ENCODE results near the gene TCEANC2. TPM values are rescaled to one million over a fixed set of nuclear protein-coding genes. Genes with fewer than 3 reads are reported as not detected.

The TCEANC2 gene
- total RNA-seq, 2 donors from 2014 or later, result 4.5 to 4.7 TPM

DNA sequence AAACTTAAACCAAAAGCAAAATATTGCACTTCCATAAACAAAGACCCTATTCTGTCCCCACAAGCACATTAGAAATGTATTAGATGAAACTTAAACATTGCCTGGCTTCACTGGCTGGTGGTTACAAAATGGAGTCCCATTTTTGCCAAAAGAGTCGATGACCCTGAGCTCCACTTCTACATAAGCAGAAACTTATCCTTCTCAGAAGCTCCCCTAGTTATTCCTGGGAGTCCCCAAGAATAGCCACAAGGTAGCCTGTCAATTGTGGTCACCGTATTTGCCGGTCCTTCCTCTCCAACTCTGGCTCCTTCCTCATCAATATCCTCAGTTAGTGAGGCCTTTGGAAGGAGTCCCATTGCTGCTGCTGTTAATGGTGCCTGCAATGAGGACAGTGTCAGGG lies 62.1 kb downstream of the TCEANC2 start:
- Mint-ChIP-seq H3K27ac (no peak overlapping the region), H3K4me3 (no peak overlapping the region), H3K36me3 (ENCODE audit: low read depth) (no peaks in the 10 kb centered on the region), H3K27me3 (no peaks in the 10 kb centered on the region), H3K4me1 (no peaks in the 10 kb centered on the region)
- no peak for ATAC-seq
- H3K9me3 ChIP-seq (ENCODE audit: control insufficient read depth, low read length, poor library complexity, severe bottlenecking), result no peaks in the 10 kb centered on the region
- no peak for DNase-seq

DNA sequence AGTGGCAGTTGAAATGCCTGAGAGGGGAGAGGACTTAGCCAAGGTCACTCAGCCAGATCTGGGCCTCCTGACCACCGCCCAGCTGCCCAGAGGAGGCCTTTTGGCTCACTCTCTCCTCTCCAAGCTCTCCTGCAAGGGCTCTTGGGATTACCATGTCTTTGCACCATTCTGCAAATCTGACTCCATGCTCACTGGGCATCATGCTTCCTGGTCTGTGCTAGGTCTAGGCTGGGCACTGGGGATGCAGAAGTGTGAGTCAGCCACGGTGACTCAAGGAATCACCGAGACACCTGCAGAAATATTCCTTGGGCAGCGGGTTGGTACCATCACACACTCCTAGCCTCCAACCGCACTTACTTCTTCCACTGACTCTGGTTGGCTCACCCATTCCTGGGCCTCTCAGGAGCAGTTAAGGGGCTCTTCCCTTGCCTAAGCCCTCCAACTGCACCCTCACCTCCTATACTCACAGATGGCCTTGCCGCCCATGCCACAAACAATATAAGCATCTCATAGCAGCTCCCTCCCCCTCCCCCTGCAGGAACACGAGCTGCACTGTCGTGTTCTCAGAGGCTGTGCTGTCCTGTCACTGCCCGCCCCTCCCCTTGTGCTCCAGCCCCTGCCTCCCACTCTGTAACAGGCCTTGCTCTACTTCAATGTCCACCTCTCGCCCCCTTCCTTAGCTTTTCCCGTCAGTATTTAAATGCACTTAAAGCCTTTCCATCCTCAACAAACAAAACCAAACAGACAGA lies 64.6 kb downstream of the TCEANC2 start:
- Mint-ChIP-seq H3K27me3 (no peaks in the 10 kb centered on the region), H3K27ac (no peak overlapping the region), H3K4me3 (no peak overlapping the region), H3K36me3 (ENCODE audit: low read depth) (no peaks in the 10 kb centered on the region), H3K4me1 (peaks cover 3% of the 10 kb centered on the region)
- no peak for ATAC-seq
- no peak for DNase-seq
- no peaks in the 10 kb centered on the region for H3K9me3 ChIP-seq (ENCODE audit: control insufficient read depth, low read length, poor library complexity, severe bottlenecking)

DNA sequence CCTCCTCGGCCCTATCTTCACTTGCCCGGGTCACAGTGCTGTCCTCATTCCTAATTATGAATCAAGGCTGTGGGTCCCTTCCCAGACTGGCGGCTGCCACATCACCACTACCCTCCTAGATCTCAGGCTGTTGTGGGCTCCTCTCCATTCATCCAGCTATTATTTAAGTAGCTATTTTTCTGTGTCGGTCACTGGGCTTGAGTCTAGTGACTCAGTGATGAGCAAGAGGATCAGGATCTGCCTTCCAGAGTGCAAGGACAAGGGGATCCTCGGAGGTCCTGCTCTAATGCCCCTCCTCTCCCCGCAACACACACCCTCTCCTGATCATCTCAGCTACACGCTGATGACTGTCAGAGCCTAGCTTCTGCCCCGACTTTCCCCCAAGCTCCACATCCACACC lies 65.3 kb downstream of the TCEANC2 start:
- Mint-ChIP-seq H3K27me3 (no peaks in the 10 kb centered on the region), H3K36me3 (ENCODE audit: low read depth) (no peaks in the 10 kb centered on the region), H3K4me3 (no peak overlapping the region), H3K4me1 (peaks cover 3% of the 10 kb centered on the region), H3K27ac (no peak overlapping the region)
- DNase-seq (no peak), ATAC-seq (no peak)
- H3K9me3 ChIP-seq (ENCODE audit: control insufficient read depth, low read length, poor library complexity, severe bottlenecking), result no peaks in the 10 kb centered on the region

DNA sequence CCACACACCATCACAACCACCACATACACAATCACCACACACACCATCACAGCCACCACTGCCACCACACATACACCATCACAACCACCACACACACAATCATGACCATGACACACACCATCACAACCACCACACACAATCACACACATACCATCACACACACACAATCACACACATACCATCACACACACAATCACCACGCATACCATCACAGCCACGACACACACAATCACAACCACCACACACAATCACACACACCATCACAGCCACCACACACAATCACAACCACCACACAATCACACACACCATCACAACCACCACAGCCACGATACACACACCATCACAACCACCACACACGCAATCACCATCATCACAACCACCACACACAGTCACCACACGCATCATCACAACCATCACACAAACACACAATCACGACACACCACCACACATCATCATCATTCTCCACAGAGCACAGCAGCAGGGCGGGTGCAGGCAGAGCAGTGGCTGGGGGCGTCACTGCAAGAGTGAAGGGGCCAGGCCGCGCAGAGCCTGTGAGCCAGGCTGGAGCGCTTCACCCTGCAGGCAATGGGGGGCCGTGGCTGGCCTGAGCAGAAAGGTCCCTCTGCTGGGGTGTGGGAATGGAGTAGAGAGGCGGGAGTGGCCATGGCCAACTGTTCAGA lies 66.8 kb downstream of the TCEANC2 start:
- Mint-ChIP-seq H3K4me3 (no peak overlapping the region), H3K4me1 (peaks cover 3% of the 10 kb centered on the region), H3K27ac (no peak overlapping the region), H3K36me3 (ENCODE audit: low read depth) (no peaks in the 10 kb centered on the region), H3K27me3 (no peaks in the 10 kb centered on the region)
- ATAC-seq, result no peak
- no peak for DNase-seq
- no peaks in the 10 kb centered on the region for H3K9me3 ChIP-seq (ENCODE audit: control insufficient read depth, low read length, poor library complexity, severe bottlenecking)

DNA sequence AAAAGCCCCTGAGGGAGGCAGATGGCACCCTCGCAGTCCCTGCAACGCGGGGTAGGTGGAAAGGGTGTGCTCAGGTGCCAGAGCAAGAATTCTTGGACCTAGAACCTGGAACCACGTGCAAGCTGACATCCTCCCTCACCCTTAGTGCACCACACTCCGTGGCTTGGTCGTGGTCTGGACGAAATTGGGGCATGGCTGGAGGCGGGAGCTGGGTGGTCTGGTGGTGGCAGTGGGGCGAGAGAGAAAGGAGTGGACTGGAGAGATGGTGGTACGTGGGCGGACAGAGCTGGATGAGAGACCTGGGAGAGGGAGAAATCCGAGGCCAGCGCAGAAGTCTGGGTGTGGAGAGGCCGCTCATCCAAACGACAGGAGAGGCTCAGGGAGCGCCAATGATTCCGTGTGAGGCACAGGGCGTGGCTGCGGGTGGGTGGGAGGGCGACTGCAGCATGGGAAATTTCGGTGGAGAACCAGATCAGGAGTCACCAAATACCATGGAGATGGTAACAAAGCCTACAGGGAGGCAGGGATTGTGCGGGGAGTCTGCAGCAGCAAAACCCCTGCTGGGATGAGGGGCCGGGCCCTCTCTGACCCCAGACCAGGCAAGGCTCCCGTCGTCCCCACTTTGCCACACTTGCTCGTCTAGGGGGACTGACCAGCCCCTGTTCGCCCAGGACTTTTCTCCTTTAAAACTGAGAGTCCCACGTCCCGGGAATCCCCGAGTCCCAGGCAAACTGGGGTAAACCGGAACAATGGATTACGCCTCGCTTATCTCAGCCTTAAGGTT lies 67.5 kb downstream of the TCEANC2 start:
- ATAC-seq, result no peak
- H3K9me3 ChIP-seq (ENCODE audit: control insufficient read depth, low read length, poor library complexity, severe bottlenecking), result no peaks in the 10 kb centered on the region
- H3K36me3 Mint-ChIP-seq (ENCODE audit: low read depth), result no peaks in the 10 kb centered on the region
- H3K4me3 Mint-ChIP-seq, result peak overlapping the region; percentile 41
- H3K27me3 Mint-ChIP-seq, result no peaks in the 10 kb centered on the region
- peak overlapping the region; percentile 54 for H3K27ac Mint-ChIP-seq
- no peak for DNase-seq
- peaks cover 3% of the 10 kb centered on the region for H3K4me1 Mint-ChIP-seq

DNA sequence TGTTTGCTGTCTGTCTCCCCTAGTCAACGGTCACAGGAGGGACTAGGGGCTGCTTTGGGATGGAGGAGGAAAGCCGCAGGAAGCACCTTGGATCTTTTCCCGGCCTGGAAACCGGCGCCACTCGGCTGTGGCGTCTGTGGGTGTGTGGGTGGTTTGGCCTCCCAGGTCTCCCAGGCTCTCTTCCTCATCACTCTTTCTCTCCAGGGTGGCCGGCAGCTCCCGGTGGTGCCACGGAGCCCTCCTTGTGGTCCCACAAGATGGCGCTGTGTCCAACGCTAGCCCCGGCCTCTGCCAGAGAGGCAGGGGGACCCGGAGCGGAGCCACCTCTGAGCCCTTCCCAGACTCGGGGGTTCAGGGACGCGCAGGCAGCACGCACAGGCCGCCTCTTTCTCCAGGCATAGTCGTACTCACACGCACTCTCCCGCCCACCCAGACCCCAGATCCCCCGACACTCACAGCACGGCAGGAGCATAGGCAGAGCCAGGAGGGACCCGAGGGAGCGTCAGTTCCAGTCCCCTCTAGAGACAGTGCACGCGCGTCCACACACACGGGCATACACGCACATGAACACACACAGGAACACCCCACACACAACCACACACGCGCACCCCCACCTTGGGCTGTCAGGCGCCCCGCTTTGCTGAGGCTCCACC lies 68.2 kb downstream of the TCEANC2 start:
- Mint-ChIP-seq H3K27me3 (no peaks in the 10 kb centered on the region), H3K4me3 (peak overlapping the region; percentile 41), H3K27ac (peak overlapping the region; percentile 54), H3K36me3 (ENCODE audit: low read depth) (no peaks in the 10 kb centered on the region), H3K4me1 (peaks cover 3% of the 10 kb centered on the region)
- DNase-seq, result peak; percentile 21 to 45 (median 25)
- peak; percentile 75 for ATAC-seq
- no peaks in the 10 kb centered on the region for H3K9me3 ChIP-seq (ENCODE audit: control insufficient read depth, low read length, poor library complexity, severe bottlenecking)

DNA sequence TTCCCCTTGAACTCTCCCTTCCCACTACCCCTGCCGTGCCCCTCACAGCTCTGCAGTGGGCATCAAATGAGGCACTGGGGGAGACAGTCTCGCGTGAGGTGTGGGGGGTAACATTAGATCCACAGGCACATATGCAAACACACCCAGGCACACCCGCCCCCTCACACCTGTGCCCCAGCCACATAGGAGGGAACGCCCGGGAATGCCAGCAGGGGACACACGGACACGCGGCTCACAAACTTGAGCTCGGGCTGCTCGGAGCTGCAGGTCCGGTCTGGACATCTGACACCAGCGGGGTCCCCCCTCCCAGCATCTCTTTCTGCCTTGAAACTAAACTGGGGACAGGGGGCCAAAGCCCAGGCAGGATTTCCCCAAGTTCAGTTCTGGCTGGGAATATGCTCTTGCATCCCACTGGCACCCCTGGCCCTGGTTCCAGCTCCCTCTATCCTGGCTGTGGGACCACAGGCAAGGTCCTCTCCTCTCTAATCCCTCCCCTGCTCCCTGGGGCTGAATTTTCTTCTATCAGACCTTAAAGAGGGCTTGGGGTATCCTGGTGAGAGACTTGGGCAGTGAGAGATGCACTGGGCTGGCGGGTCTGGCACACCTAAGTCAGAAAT lies 68.8 kb downstream of the TCEANC2 start:
- no peak for ATAC-seq
- H3K4me3 Mint-ChIP-seq, result peak overlapping the region; percentile 21
- no peaks in the 10 kb centered on the region for H3K9me3 ChIP-seq (ENCODE audit: control insufficient read depth, low read length, poor library complexity, severe bottlenecking)
- H3K27ac Mint-ChIP-seq, result peak overlapping the region; percentile 54
- no peak for DNase-seq
- peaks cover 3% of the 10 kb centered on the region for H3K4me1 Mint-ChIP-seq
- H3K36me3 Mint-ChIP-seq (ENCODE audit: low read depth), result no peaks in the 10 kb centered on the region
- H3K27me3 Mint-ChIP-seq, result peaks cover 2% of the 10 kb centered on the region

DNA sequence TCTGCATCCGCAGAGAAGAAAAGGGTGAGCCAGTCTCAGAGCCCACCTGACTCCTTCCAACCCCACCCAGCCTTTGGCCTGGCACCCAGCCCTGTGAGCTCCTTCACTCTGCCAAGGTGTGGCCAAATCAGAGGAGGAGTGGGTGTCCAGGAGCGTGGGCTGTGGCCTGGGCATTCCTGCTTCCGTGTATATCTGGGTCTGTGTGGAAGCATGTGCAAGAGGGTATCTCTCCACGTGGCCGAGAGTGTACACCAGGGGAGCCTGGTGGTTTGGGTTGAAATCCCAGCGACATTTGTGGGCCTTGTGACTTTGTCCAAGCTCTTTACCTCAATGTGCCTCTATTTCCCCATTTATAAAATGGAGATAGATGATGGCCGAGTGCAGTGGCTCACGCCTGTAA lies 69.6 kb downstream of the TCEANC2 start:
- Mint-ChIP-seq H3K4me1 (peaks cover 3% of the 10 kb centered on the region), H3K4me3 (no peak overlapping the region), H3K27ac (no peak overlapping the region), H3K27me3 (peaks cover 9% of the 10 kb centered on the region), H3K36me3 (ENCODE audit: low read depth) (peaks cover 3% of the 10 kb centered on the region)
- no peaks in the 10 kb centered on the region for H3K9me3 ChIP-seq (ENCODE audit: control insufficient read depth, low read length, poor library complexity, severe bottlenecking)
- ATAC-seq (no peak), DNase-seq (no peak)

DNA sequence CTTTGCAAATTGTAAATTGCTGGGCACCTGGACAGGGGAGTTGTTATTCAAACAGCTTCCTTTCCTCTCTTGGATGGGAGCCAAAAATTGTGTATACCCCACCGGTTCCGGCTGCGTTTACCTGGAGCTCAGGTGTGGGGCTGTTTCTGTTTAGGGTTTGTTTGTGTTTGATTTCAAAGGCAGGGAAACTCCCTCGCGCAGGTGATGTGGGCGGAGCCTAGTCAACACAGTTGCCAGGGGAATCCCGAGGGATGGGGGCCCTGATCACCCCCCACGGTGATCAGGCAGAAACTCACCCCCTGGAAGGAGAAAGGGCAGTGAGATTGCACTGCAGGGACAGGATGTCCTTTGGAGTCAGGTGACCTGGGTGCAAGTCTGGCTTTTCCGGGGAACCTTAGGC lies 71.1 kb downstream of the TCEANC2 start:
- H3K9me3 ChIP-seq (ENCODE audit: control insufficient read depth, low read length, poor library complexity, severe bottlenecking), result no peaks in the 10 kb centered on the region
- Mint-ChIP-seq H3K27ac (no peak overlapping the region), H3K4me1 (peaks cover 5% of the 10 kb centered on the region), H3K36me3 (ENCODE audit: low read depth) (peaks cover 3% of the 10 kb centered on the region), H3K4me3 (no peak overlapping the region), H3K27me3 (peaks cover 17% of the 10 kb centered on the region)
- ATAC-seq (no peak), DNase-seq (no peak)

DNA sequence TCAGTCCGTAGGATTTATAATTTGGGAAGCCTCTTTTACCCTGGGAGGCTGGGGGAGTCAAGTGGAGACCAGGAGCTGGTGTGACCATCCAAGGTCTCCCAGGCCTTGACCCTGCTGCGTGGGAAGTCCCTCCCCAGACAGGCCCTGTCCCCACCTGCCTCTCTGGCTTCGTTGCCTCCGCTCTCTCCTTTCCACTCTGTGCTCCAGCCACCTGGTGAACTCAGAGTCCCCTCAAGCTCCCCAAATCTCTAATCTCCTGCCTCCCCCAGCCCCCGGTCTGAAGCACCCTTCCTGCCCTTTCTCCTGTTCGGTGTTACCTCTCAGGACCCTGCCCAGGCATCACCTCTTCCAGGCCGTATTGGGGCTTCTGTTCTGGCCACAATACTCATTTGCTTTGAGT lies 71.5 kb downstream of the TCEANC2 start:
- no peak for ATAC-seq
- H3K27me3 Mint-ChIP-seq, result peaks cover 17% of the 10 kb centered on the region
- no peak for DNase-seq
- no peak overlapping the region for H3K4me3 Mint-ChIP-seq
- H3K27ac Mint-ChIP-seq, result no peak overlapping the region
- peaks cover 3% of the 10 kb centered on the region for H3K36me3 Mint-ChIP-seq (ENCODE audit: low read depth)
- peaks cover 5% of the 10 kb centered on the region for H3K4me1 Mint-ChIP-seq
- H3K9me3 ChIP-seq (ENCODE audit: control insufficient read depth, low read length, poor library complexity, severe bottlenecking), result no peaks in the 10 kb centered on the region

DNA sequence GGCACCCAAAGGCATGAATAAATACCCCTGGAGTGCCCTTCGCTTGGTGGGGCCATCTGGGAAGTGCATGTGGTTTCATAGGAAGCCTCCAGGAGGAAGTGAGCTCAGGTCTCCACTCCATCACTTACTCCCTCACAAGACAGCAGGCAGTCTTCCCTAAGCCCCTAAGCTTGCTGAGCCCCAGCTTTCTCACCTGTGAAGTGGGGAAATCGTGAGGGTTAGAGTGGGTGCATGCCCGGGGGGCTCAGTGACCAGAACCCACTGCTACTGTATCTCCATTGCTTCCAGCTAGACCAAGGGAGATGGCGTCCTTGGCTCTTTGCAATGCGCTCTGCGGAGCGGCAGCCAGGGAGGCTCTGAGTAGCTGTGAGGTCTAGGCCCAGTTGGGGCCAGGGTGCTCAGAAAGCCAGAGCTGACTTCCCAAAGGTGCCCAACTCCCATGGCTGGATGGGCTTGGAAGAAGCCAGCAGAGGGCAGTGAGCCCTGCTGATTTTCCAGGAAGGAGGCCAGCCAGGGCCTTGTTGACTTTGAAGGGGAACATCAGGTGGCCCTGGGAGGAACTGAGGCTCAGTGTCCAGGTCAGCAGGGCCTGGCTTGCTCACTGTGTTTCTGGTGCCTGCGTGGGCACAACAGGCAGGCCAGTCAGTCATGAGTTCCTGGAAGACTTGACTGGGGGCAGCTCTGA lies 72.1 kb downstream of the TCEANC2 start:
- Mint-ChIP-seq H3K4me3 (no peak overlapping the region), H3K27ac (no peak overlapping the region), H3K27me3 (peaks cover 17% of the 10 kb centered on the region), H3K36me3 (ENCODE audit: low read depth) (peaks cover 3% of the 10 kb centered on the region), H3K4me1 (peaks cover 5% of the 10 kb centered on the region)
- DNase-seq (no peak), ATAC-seq (no peak)
- no peaks in the 10 kb centered on the region for H3K9me3 ChIP-seq (ENCODE audit: control insufficient read depth, low read length, poor library complexity, severe bottlenecking)

DNA sequence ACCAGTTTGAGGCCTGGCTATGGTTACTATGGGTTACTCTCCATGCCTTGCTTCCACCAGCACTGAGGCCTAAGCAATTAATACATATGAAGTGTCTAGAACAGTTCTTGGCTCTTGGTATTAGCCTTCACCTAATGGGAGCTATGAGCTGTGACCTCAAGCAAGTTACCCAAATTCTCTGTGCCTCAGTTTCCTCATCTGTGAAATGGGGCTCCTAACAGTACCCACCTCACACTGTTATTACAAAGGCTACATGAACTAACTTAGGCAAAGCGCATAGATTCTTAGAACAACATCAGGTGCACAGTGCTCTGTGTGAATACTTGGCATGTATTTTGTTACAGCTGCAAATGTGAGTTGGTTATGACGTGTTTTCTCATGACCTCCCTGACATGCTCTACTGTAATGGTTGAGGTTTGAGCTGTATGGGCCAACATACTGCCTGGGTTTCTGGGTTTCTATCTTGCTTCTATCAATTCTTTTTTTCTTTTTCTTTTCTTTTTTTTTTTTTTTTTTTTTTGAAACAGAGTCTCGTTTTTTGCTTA lies 72.9 kb downstream of the TCEANC2 start:
- no peak overlapping the region for H3K4me3 Mint-ChIP-seq
- H3K4me1 Mint-ChIP-seq, result peaks cover 7% of the 10 kb centered on the region
- peaks cover 22% of the 10 kb centered on the region for H3K27me3 Mint-ChIP-seq
- DNase-seq (no peak), ATAC-seq (no peak)
- H3K36me3 Mint-ChIP-seq (ENCODE audit: low read depth), result peaks cover 3% of the 10 kb centered on the region
- no peaks in the 10 kb centered on the region for H3K9me3 ChIP-seq (ENCODE audit: control insufficient read depth, low read length, poor library complexity, severe bottlenecking)
- H3K27ac Mint-ChIP-seq, result no peak overlapping the region

All from T-helper 17 cell (primary cell).